ENCODE data around the gene GAL3ST2.
"Not testable (repeated sequence)": the region's sequence is repeated elsewhere in the genome, so short reads cannot be mapped to it uniquely, and the experiment has no call there.

The GAL3ST2 gene

DNA sequence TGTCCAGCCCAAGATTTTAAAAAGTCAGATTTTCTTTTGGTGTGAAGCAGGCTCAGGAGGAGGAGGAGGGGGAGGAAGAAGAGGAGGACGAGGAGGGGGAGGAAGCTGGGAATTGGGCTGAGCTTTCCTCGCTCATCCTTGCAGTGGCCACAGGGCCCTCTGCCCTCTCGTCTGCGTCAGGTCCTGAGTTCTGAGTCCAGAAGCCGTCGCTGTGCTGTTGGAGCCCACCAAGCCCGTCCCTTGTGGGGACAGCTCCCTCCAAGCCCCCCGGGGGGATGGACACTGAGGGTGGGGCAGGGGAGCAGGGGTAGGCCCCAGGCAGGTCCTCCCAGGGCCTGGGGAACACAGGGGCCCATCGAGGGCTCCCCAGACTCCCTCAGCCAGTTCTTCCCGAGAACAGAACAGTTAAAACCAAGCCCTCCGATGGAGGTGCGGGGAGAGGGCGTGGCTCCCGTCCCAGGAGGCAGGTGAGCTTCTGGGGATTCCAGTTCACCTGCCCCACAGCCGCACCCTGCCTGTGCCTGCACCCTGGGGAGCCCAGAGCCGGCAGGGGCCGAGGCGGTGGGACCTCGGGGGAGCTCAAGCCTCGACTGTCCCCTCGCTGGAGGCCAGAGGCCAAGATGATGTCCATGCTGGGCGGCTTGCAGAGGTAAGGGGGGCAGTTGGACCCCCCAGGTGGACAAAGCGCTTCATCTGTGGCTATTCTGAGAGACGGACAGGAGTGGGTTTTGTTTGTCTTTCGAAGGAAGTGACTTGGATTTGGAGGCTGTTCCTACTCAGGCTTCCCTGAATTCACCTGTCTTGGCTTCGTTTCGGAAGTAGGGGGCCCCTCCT lies at the start of gene GAL3ST2:
Gene GAL3ST2, plus strand, starts transcription at position 487 of the 834 bp plus-strand sequence. Its CDS starts 134 bp downstream, at position 621.
- no peak for DNase-seq (ENCODE audit: low read depth)

DNA sequence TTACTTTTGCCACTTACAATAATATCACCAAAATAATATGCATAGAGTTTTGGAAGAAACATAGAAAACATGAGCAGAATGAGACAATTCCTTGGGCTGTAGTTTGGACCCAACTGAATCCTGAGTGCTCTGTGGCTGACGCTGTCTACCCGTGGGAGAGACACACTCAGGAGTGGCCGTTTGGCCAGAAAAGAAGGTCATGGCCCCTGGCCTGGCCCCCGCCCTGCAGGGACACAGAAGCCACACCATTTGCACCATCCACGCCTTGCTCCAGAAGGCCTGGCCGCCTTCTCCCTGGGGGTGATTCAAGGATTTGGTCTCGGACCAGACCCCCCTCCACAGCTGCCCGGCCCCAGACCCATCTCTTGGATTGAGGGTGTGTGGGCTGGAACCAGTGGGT lies 48.6 kb upstream of the GAL3ST2 start:
- DNase-seq (ENCODE audit: low read depth): no peak

DNA sequence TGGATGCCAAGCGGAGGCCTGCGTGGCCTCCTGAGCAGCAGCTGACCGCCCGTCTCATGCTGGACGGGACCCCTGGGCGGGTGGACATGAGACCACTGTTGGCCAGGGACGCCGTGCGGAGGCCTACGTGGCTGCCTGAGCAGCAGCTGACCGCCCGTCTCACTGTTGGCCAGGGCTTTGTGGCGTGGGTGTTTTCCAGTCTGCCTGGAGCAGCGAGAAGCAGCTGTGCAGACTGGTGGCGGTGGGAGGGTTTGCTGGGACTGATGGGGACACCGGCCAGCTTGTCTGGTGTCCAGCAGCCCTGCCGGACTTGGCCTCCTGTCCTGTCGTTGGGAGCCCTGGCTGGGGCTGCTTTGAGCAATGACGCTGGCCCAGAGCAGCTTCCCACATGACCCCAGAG lies 48.0 kb upstream of the GAL3ST2 start:
- DNase-seq (ENCODE audit: low read depth): no peak

DNA sequence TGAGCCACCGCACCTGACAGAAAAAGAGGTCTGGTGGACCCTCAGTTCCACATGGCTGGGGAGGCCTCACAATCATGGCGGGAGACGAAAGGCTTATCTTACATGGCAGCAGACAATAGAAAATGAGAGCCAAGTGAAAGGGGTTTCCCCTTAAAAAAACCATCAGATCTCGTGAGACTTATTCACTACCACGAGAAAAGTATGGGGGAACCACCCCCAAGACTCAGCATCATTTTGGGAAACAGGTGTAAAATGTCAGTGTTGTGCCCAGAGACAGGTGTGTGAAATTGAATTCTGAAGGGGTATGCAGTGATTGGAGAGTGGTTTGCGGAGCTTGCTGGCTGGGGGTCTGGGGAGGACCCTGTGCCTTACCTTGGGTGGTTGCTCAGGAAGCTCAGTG lies 46.8 kb upstream of the GAL3ST2 start:
- no peak for DNase-seq (ENCODE audit: low read depth)

DNA sequence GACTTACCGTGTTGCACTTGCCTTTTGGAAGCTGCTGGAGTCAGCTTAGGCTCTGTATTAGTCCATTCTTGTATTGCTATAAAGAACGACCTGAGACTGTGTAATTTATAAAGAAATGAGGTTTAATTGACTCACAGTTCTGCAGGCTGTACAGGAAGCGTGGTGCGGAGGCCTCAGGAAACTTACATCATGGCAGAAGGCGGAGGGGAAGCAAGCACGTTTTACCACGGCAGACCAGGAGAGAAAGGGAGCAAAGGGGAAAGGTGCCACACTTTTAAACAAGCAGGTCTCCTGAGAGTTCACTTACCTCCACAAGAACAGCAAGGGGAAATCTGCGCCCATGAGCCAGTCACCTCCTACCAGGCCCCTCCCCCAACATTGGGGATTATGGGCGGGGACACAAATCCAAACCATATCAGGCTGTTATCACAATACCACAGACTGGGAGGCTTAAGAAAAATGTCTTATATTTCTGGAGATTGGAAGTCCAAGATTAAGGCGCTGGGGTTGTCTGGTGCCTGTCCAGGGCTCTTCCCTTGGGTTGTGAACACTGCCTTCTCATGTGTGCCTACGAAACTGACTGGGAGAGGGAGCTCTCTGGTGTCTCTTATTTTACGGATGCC lies 45.8 kb upstream of the GAL3ST2 start:
- no peak for DNase-seq (ENCODE audit: low read depth)

DNA sequence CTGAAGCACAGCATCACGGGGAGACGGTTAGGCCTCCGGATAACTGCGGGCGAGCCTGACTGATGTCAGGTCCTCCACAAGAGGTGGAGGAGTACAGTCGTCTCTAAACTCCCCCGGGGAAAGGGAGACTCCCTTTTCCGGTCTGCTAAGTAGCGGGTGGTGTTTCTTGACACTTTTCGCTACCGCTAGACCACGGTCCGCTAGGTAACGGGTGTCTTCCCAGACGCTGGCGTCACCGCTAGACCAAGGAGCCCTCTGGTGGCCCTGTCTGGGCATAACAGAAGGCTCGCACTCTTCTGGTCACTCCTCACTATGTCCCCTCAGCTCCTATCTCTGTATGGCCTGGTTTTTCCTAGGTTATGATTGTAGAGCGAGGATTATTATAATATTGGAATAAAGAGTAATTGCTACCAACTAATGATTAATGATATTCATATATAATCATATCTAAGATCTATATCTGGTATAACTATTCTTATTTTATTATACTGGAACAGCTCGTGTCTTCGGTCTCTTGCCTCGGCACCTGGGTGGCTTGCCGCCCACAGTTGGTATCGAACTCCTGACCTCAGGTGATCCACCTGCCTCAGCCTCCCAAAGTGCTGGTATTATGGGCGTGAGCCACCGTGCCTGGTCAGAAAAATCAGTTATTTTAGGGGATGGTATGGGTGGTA lies 44.0 kb upstream of the GAL3ST2 start:
- peak; percentile 4 for DNase-seq (ENCODE audit: low read depth)

DNA sequence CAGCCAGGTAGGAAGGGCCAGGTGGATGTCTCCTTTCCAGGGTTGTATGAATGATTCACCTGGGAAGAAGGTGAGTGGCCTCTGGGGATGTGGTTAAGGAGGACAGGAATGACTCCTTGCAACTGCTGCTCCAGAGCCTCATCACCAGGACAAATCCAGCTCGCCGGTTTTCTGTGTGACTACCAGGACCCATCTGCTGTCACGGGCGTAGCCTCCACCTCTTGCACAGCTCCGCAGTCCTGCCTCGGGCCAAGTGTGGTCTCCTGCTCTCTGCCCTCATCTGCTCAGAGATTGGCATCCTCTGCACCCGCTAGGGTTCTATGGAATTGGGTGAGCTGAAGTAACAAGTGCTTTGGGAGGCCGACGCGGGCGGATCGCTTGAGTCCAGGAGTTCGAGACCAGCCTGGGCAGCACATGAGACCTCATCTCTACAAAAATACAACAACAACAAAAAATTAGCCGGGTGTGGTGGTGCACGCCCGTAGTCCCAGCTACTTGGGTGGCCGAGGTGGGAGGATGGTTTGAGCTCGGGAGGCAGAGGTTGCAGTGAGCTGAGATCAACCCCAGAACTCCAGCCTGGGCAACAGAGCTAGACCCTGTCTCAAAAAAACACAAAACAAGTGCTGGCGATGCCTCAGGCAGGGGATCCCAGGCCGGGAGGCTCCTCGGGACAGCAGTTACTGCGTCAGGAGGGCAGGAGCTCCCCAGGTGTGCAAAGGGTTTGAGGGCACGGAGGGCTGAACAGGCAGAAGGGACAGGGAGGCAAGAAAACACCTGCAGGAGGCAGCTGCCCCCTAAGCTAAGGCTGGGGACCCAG lies 43.0 kb upstream of the GAL3ST2 start:
- no peak for DNase-seq (ENCODE audit: low read depth)

DNA sequence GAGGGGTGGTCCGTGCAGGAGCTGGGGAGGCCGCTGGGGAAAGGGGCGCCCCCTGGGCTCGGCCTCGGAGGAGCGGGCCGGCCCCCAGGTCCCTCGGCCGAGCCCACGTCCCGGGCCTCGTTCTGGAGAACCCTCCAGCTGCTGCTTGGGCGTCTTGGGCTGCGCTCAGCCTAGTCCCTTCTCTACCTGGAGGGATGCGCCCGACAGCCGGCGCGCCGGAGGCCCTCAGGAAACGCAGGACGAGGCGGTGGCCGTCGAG lies 42.5 kb upstream of the GAL3ST2 start:
- DNase-seq (ENCODE audit: low read depth): no peak

DNA sequence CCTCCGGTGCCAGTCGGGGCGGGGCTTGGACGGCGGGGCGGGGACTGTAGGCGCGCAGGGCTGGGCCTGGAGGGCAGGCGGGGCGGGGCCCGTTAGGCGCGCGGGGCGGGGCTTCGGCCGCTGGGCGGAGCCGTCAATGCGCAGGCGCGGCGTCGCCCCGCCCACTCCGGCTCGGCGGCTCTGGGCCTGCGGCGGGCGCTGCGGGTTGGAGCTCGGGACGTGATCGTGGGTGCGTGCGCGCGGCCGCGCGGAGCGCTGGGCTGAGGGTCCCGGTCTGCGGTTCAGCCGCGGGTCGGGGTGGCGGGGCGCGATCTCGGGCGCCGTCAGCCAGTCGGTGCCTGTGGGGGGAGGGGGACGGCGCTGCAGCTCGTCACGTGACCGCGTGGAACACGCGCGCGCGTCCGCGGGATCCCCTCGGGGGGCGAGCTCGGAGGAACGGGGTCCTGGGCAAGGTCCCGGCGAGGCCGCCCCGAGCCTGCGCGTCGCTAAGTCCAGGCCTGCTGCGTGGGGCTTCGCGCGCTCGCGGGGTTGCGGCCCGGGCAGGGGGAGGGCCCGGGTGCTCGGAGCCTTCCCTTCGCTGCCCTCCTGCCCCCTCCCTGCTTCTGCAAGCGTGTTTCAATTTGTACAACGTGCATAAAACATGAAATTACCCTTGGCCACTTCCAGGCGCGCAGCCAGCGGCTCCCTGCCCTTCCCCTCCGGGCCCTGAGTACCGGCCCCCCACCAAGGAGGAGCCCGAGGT lies 42.0 kb upstream of the GAL3ST2 start, which contains the start of gene D2HGDH:
Gene D2HGDH, plus strand, starts transcription at position 164 of the 742 bp plus-strand sequence. CDS start 595 bp downstream, outside the sequence.
- DNase-seq (ENCODE audit: low read depth): peak; percentile 57

DNA sequence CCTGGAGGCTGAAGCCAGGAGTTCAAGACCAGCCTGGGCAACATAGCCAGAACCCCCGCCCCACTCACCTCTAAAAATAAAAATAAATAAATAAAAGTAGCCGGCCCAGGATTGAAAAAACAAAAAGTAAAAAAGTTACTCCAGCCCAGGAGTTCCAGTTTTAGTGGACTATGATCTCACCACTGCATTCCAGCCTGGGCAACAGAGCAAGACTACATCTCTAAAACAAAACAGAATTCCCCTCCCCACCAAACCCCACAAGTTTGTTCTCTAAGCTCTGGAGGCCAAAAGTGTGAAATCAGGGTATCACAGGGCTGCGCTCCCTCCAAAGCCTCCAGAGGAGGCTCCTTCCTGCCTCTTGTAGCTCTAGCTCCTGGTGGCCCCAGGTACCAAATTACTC lies 40.5 kb upstream of the GAL3ST2 start:
- no peak for DNase-seq (ENCODE audit: low read depth)

DNA sequence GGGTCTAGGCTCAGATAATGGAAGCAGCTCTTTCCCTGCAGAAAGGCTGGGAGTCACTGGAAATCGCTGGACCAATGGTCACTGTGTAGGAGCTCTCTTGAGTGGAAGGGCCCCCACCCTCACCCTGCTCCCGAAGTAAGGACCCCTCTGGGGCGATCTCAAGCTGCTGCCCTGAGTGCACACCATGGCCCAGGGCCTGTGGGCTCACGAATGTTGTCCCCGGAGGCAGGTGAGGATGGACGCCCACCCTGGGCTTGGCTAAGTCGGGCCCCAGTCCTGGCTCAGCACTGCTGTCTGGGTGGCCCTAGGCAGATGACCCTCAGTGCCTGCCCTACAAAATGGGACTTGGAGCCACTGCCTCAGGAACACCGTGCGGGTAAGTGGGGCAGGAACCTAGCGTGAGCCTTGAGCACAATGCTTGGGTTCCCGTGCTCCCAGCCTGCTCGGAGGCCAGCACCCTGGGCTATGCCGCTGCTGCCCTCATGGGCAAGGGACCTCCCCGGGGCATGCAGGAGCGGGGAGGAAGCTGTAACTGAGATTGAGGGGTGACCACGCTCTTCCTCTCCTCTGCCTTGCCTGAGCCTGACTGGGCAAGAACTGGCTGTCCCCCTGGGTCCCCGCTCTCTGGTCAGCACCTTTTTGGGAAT lies 38.5 kb upstream of the GAL3ST2 start:
- DNase-seq (ENCODE audit: low read depth): no peak

DNA sequence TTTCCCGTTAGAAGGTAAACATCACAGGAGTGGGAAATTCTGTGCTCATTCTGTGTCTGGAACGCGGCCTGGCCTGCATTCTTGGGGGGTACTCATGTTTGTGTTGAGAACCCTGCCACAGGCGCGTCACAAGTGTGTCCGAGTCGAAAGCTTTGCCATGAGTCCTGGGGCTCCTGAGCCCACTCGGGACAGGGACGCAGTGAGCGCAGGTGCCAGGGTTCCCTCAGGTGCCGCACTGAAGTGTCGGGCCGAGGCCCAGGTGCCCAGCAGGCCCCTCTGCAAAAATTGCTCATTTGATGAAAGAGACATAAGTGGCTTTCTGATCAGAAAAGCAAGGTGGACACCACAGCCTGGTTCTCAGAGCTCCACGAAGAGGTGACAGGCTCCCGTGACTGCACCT lies 37.4 kb upstream of the GAL3ST2 start:
- DNase-seq (ENCODE audit: low read depth): no peak

DNA sequence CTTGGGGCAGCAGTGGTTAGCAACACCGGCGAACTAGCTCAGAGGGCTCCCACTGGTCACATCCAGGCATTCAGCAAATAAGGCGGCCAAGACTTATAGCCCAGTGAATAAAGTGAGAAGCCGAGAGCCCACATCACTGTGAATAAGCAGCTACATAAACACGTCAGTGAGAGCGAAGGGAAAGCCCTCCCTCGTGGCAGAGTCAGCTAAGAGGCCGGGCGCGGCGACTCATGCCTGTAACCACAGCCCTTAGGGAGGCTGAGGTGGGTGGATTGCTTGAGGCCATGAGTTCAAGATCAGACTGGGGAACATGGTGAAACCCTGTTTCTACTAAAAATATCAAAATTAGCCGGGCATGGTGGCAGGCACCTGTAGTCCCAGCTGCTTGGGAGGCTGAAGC lies 37.0 kb upstream of the GAL3ST2 start:
- DNase-seq (ENCODE audit: low read depth): peak; percentile 5

DNA sequence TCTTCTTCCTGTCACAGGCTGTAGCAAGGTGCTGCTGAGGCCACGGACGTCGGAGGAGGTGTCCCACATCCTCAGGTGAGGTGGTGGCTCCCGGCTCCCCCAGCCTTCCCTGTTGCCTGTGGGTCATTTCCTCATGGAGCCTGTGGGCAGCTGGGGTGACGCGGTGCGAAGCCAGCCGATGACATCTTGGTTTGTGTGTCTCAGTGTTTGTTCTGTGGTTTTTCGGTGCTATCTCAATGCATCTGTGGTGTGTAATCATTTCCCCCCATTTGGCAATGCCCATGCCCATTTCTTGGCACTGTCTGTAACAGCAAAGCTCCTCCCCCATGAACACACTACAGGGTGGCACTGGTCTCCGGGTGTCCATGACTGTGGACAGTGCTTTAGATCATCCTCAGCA lies 35.6 kb upstream of the GAL3ST2 start:
- DNase-seq (ENCODE audit: low read depth): no peak

DNA sequence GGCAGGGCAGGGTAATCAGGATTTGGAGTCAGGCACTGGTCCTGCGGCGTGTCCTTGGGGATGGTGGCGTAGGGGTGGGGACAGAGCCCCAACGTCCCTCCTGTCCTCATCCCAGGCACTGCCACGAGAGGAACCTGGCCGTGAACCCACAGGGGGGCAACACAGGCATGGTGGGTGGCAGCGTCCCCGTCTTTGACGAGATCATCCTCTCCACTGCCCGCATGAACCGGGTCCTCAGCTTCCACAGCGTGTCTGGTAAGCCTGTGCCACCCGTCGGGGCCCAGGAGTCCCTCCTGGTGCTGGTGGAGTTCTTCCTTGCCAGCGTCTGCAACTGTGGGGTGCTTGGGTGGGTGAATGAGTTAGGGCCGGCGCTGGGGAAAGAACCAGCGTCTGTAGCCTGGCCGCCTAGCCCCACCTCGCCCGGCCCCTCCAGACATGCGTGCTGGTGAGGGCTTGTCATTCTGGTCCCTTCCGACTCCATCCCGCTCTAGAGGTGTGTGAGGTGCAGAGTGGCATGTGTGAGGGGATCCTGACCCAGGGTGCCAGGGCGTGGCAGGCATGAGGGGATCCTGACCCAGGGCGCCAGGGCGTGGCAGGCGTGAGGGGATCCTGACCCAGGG lies 34.2 kb upstream of the GAL3ST2 start:
- DNase-seq (ENCODE audit: low read depth): no peak

DNA sequence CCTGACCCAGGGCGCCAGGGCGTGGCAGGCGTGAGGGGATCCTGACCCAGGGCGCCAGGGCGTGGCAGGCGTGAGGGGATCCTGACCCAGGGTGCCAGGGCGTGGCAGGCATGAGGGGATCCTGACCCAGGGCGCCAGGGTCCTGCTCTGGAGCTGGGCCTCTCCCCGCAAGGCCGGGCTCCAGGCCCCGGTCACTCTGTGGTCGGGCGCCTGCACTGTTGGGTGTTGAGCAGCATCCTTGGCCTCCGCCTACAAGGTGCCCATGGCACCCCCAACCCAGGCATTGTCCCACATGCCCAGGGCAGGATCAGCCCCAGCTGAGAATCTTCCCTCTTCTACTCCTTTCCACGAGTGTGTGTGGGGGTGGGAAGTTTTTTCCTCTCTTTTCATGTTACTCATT lies 33.6 kb upstream of the GAL3ST2 start:
- not testable (repeated sequence) for DNase-seq (ENCODE audit: low read depth)

DNA sequence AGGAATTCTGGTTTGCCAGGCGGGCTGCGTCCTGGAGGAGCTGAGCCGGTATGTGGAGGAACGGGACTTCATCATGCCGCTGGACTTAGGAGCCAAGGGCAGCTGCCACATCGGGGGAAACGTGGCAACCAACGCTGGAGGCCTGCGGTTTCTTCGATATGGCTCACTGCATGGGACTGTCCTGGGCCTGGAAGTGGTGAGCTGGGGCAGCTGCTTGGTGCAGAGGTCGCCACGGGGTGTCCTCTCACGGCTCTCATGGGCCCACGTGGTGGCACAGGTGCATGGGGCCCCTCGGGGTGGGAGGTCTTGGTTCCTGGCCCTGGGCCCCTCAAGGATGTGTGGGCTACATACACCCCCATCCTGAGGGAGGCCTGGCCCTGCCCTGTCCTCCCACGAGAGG lies 33.0 kb upstream of the GAL3ST2 start:
- DNase-seq (ENCODE audit: low read depth): no peak

DNA sequence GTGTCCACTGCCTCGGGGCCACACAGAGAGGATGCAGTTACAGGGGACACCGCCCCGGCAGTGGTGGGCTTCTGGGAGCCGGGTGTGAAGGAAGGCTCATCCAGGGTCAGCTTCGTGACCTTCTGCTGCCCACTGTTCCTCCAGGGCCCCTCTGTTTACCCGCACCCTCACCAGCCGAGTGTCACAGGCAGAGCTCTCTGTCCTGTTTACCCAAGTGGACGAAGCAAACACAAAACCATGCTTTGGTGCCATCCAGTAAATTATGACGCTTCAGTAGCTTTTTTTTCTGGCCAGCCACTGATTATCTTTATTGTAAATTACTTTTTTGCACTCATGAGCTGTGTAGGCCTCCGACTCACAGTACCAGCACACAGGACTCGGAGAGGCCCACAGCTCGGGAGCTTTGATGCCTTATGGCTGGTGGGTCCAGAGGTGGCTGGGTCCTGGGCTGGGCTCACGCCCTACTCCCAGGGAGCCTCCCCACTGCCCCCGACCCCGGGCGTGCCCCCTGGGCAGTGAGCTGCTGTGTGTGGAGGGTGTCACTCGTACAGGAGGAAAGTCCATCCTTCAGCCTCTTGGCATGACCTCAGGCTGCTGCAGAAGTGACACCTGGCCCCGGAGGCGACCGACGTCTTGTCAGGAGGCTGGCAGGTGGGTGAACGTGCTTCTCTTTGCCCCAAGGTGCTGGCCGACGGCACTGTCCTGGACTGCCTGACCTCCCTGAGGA lies 32.4 kb upstream of the GAL3ST2 start:
- DNase-seq (ENCODE audit: low read depth): no peak

DNA sequence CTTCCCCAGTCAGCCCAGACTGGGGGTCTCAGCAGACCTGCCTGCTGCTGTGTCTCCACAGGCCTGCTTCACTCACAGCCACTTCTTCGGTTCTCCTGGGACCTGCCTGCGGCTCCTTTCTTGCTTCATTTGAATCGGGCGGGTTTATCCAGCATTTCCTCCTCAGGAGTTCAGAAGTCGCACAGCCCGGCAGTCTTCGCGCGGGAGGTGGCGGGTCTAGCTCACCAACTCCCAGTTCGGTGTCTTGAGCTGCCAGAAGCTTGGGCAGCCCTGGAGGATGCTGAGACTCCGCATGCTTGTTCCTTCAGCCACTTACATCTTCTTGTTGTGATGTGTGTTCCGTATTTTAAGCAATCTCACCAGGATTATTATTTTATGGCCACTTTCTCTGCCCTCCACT lies 31.3 kb upstream of the GAL3ST2 start:
- no peak for DNase-seq (ENCODE audit: low read depth)

DNA sequence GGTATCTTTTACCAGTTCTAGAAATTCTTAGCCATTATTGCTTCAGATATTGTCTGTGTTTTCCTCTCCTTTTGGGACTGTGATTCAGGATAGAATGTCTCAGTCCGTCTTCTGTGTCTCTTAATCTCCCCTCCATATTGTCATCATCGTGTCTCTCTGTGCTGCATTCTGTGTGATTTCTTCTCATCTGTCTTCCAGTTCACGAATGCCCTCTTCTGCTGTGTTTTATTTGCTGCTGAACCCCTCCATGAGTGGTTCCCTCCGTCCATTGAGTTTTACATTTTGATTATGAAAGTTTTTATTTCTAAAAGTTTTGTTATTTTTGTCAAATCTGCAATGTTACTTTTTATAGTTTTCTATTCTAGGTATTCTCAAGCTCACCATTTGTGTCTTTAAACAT lies 30.5 kb upstream of the GAL3ST2 start:
- DNase-seq (ENCODE audit: low read depth): no peak
